ENCODE data around the gene COQ5. TPM values are rescaled to one million over a fixed set of nuclear protein-coding genes. Genes with fewer than 3 reads are reported as not detected.

COQ5 gene
- polyA plus RNA-seq, 1 donor (not counting 4 experiments of a cell fraction or from before 2014, with no cell fraction given) = 38.7 TPM

GRCh38 chr12:120500581-120500980, 28.4 kb downstream of the COQ5 start:
- Histone ChIP-seq H3K4me2 (ENCODE audit: control insufficient read depth, extremely low read depth, insufficient read depth, low read depth, low read length) (no peak overlapping the region), H3K79me2 (ENCODE audit: control insufficient read depth, insufficient read depth, low read length) (peaks cover 25% of the 10 kb centered on the region), H4K20me1 (ENCODE audit: control insufficient read depth, extremely low read depth, insufficient read depth, low read length) (peaks cover 19% of the 10 kb centered on the region), H3K9me1 (ENCODE audit: control insufficient read depth, extremely low read depth, insufficient read depth, low read length) (peaks cover 2% of the 10 kb centered on the region), H3K4me3 (ENCODE audit: control insufficient read depth in 2 of 3, extremely low read depth in 1 of 3, insufficient read depth in 2 of 3, low read depth in 1 of 3, low read length in 3 of 3) (no peak overlapping the region), H3K9me3 (ENCODE audit: control insufficient read depth, low read depth, low read length) (no peaks in the 10 kb centered on the region), H2AFZ (ENCODE audit: control insufficient read depth, low read length) (no peak overlapping the region), H3K27me3 (ENCODE audit: control insufficient read depth, extremely low read depth, insufficient read depth, low read length) (no peaks in the 10 kb centered on the region), H3K27ac (ENCODE audit: control insufficient read depth, insufficient read depth, low read length) (no peak overlapping the region), H3K9ac (ENCODE audit: control insufficient read depth, extremely low read depth, insufficient read depth, low read length) (no peak overlapping the region), H3K4me1 (ENCODE audit: control insufficient read depth, extremely low read depth, insufficient read depth, low read length) (peaks cover 6% of the 10 kb centered on the region), H3K36me3 (ENCODE audit: control insufficient read depth in 2 of 2, extremely low read depth in 1 of 2, insufficient read depth in 2 of 2, low read length in 2 of 2) (peaks cover 5 to 16% of the 10 kb centered on the region in 2 experiments)
- DNase-seq (ENCODE audit: low read depth, low spot score) (no peak), FAIRE-seq (no peak)
- TF ChIP-seq EZH2 (IDR thresholded peaks at IDR 0.05; ENCODE audit: low read length) = no peak
- TF ChIP-seq, protein P1, sequence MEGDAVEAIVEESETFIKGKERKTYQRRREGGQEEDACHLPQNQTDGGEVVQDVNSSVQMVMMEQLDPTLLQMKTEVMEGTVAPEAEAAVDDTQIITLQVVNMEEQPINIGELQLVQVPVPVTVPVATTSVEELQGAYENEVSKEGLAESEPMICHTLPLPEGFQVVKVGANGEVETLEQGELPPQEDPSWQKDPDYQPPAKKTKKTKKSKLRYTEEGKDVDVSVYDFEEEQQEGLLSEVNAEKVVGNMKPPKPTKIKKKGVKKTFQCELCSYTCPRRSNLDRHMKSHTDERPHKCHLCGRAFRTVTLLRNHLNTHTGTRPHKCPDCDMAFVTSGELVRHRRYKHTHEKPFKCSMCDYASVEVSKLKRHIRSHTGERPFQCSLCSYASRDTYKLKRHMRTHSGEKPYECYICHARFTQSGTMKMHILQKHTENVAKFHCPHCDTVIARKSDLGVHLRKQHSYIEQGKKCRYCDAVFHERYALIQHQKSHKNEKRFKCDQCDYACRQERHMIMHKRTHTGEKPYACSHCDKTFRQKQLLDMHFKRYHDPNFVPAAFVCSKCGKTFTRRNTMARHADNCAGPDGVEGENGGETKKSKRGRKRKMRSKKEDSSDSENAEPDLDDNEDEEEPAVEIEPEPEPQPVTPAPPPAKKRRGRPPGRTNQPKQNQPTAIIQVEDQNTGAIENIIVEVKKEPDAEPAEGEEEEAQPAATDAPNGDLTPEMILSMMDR (optimal IDR thresholded peaks at IDR 0.05 in 1 of 3, IDR thresholded peaks at IDR 0.05 in 1 of 3, conservative IDR thresholded peaks at IDR 0.05 in 1 of 3; ENCODE audit: extremely low read depth in 1 of 3, insufficient read depth in 2 of 3, low read length in 3 of 3) = no peak
- dilution Hi-C loops (cut with MboI; ENCODE audit: extremely low pct_ligation_motif_present, low sequenced_read_pairs) = no loop called here

DNA sequence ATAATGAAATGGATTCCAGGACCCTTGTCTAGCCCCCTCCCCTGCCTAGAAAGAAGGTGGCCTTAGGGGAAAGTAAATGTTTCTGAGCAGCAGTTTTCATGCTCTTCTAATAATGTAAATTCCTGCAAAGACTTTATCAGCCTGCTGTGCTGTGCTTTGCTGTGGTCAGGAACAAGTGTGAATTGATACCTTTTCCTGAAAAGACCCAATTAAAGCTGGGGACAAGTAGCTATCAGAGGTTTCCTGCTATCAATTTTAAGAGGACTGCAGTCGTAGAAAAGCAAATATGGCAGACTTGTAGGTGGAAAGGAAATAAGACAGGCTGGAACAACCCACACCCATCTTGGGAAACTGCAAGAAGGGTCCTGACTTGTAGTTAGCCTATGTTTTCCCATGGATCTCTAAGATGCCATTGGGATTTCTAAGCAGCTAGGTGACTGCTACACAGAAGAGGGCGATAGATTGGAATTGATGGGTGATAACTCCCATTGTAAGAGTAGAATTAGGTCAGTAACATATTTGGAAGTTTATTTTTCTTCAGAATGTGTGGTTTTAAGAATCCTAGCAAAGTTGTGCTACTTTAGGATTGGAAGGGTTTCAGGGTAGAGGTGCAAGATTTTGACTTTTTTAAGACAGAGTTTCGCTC, 30.0 kb downstream of the COQ5 start:
- Histone ChIP-seq H3K9ac (ENCODE audit: control insufficient read depth, extremely low read depth, insufficient read depth, low read length) (no peak overlapping the region), H3K4me1 (ENCODE audit: control insufficient read depth, extremely low read depth, insufficient read depth, low read length) (peaks cover 12% of the 10 kb centered on the region), H2AFZ (ENCODE audit: control insufficient read depth, low read length) (no peak overlapping the region), H3K9me1 (ENCODE audit: control insufficient read depth, extremely low read depth, insufficient read depth, low read length) (no peaks in the 10 kb centered on the region), H3K4me3 (ENCODE audit: control insufficient read depth in 2 of 3, extremely low read depth in 1 of 3, insufficient read depth in 2 of 3, low read depth in 1 of 3, low read length in 3 of 3) (no peak overlapping the region), H3K4me2 (ENCODE audit: control insufficient read depth, extremely low read depth, insufficient read depth, low read depth, low read length) (no peak overlapping the region), H3K36me3 (ENCODE audit: control insufficient read depth in 2 of 2, extremely low read depth in 1 of 2, insufficient read depth in 2 of 2, low read length in 2 of 2) (peaks cover 5 to 16% of the 10 kb centered on the region in 2 experiments), H3K79me2 (ENCODE audit: control insufficient read depth, insufficient read depth, low read length) (peaks cover 36% of the 10 kb centered on the region), H4K20me1 (ENCODE audit: control insufficient read depth, extremely low read depth, insufficient read depth, low read length) (peaks cover 19% of the 10 kb centered on the region), H3K27ac (ENCODE audit: control insufficient read depth, insufficient read depth, low read length) (no peak overlapping the region), H3K27me3 (ENCODE audit: control insufficient read depth, extremely low read depth, insufficient read depth, low read length) (no peaks in the 10 kb centered on the region), H3K9me3 (ENCODE audit: control insufficient read depth, low read depth, low read length) (no peaks in the 10 kb centered on the region)
- no peak for DNase-seq (ENCODE audit: low read depth, low spot score)
- TF ChIP-seq, protein P1 (optimal IDR thresholded peaks at IDR 0.05 in 1 of 3, IDR thresholded peaks at IDR 0.05 in 1 of 3, conservative IDR thresholded peaks at IDR 0.05 in 1 of 3; ENCODE audit: extremely low read depth in 1 of 3, insufficient read depth in 2 of 3, low read length in 3 of 3) = no peak
- no peak for TF ChIP-seq EZH2 (IDR thresholded peaks at IDR 0.05; ENCODE audit: low read length)
- FAIRE-seq = no peak
- dilution Hi-C loops (cut with MboI; ENCODE audit: extremely low pct_ligation_motif_present, low sequenced_read_pairs) = no loop called here
